ENCODE measurements around the gene RNF187. TPM values are rescaled to one million over a fixed set of nuclear protein-coding genes. Genes with fewer than 3 reads are reported as not detected.

Gene RNF187
- total RNA-seq, 1 experiment from 2014 or later = 143 TPM

GRCh38 chr1:228500143-228500734 is 13.1 kb downstream of the RNF187 start:
- BruUV-seq (replicated peaks) = no TSS peak
- ChIA-PET POLR2A (no interaction called here), CTCF (interaction anchor here (0.6 to 1.2 kb wide), 2 partner anchors 12 to 28 kb away, joined by 6 to 8 read pairs; no protein-coding TSS in a partner anchor)
- intact Hi-C loops (cut with micrococcal nuclease; ENCODE audit: unreplicated experiment) (no loop called here), in situ Hi-C loops (cut with HindIII; ENCODE audit: low pct_unique_long_range_greater_than_20kb, low sequenced_read_pairs) (no loop called here)
- TF ChIP-seq REST (IDR thresholded peaks at IDR 0.05; ENCODE audit: insufficient read depth in 1 of 2, low read depth in 2 of 2, low read length in 1 of 2) (no peak), CTCF (IDR thresholded peaks at IDR 0.05) (no peak), SIN3A (IDR thresholded peaks at IDR 0.05; ENCODE audit: borderline replicate concordance, insufficient read depth, low read depth, low read length) (no peak), TCF7L2 (IDR thresholded peaks at IDR 0.05; ENCODE audit: low read depth, low read length) (no peak), POLR2AphosphoS5 (IDR thresholded peaks at IDR 0.05; ENCODE audit: low read depth, low read length) (no peak)
- Histone ChIP-seq H3K36me3 (ENCODE audit: control insufficient read depth, insufficient read depth, low read length) (no peaks in the 10 kb centered on the region), H3K9me3 (ENCODE audit: control insufficient read depth, insufficient read depth, low read depth, low read length) (no peaks in the 10 kb centered on the region), H3K4me1 (ENCODE audit: control insufficient read depth, insufficient read depth, low read length) (0 out of 2 replicates have a peak, but pooled peaks cover 3% of the 10 kb centered on the region), H3K4me3 (ENCODE audit: low read depth in 2 of 2, low read length in 2 of 2) (no peak overlapping the region), H3K27ac (ENCODE audit: low read length) (no peak overlapping the region), H3K27me3 (ENCODE audit: control insufficient read depth, insufficient read depth, low read length) (no peaks in the 10 kb centered on the region)
- ATAC-seq (no peak), DNase-seq (ENCODE audit: low read depth, low spot score) (no peak)

- H3K27me3 ChIP-seq (ENCODE audit: control insufficient read depth, insufficient read depth, low read length) = no peaks in the 10 kb centered on the region
- intact Hi-C loops (cut with micrococcal nuclease; ENCODE audit: unreplicated experiment) (no loop called here), in situ Hi-C loops (cut with HindIII; ENCODE audit: low pct_unique_long_range_greater_than_20kb, low sequenced_read_pairs) (no loop called here)
- DNase-seq (ENCODE audit: low read depth, low spot score) (peak; percentile 76), ATAC-seq (peak; percentile 98)
- TF ChIP-seq CTCF (IDR thresholded peaks at IDR 0.05) (peak; percentile 96), SIN3A (IDR thresholded peaks at IDR 0.05; ENCODE audit: borderline replicate concordance, insufficient read depth, low read depth, low read length) (no peak)
- no TSS peak for BruUV-seq (replicated peaks)
- ChIA-PET CTCF (interaction anchor here (1.2 kb wide), 1 partner anchor 12 kb away, joined by 8 read pairs; no protein-coding TSS in a partner anchor), POLR2A (no interaction called here)
- peak overlapping the region; percentile 68; the same call in 1 of the 2 replicates for H3K27ac ChIP-seq (ENCODE audit: low read length)
- 0 out of 2 replicates have a peak, but pooled peaks cover 3% of the 10 kb centered on the region for H3K4me1 ChIP-seq (ENCODE audit: control insufficient read depth, insufficient read depth, low read length)
- H3K36me3 ChIP-seq (ENCODE audit: control insufficient read depth, insufficient read depth, low read length) = no peaks in the 10 kb centered on the region
- peak overlapping the region; percentile 2 to 46; a peak in 3 of 4 replicates for H3K4me3 ChIP-seq (ENCODE audit: low read depth in 2 of 2, low read length in 2 of 2)
- no peaks in the 10 kb centered on the region for H3K9me3 ChIP-seq (ENCODE audit: control insufficient read depth, insufficient read depth, low read depth, low read length)
Measured at GRCh38 chr1:228500901-228501871, 14.0 kb downstream of the RNF187 start.

Data from Panc1 (cell line).